Loucy (cell line): ENCODE results near the gene C9orf50.
"Not testable (repeated sequence)": the region's sequence is repeated elsewhere in the genome, so short reads cannot be mapped to it uniquely, and the experiment has no call there.

Experiments
- H2AFZ ChIP-seq: fragments of 200-600 bp; sonication (generic); 2 replicates; pipeline ENCODE4 v1.6.0; 2016; ENCODE audit warnings: antibody characterized with exemption, mild to moderate bottlenecking, low read length, moderate library complexity
- H3F3A ChIP-seq: fragments of 200-600 bp; 2 replicates; pipeline ENCODE4 v1.6.0; 2016; ENCODE audit warnings: antibody characterized with exemption, low read depth, mild to moderate bottlenecking
- H3K27me3 ChIP-seq: fragments of 200-600 bp; sonication (generic); 2 replicates; pipeline ENCODE4 v1.6.1; 2014; ENCODE audit warnings: low read length, mild to moderate bottlenecking; ENCODE audit not compliant: insufficient read depth, poor library complexity, severe bottlenecking
- H3K36me3 ChIP-seq: fragments of 200-600 bp; sonication (generic); 2 replicates; pipeline ENCODE4 v1.6.1; 2016; ENCODE audit warnings: low read length; ENCODE audit not compliant: insufficient read depth
- H3K4me1 ChIP-seq: fragments of 200-600 bp; sonication (generic); 2 replicates; pipeline ENCODE4 v1.5.1; 2014; ENCODE audit warnings: low read length, mild to moderate bottlenecking; ENCODE audit not compliant: insufficient read depth, poor library complexity, severe bottlenecking
- H3K4me2 ChIP-seq: fragments of 200-600 bp; sonication (generic); 2 replicates; pipeline ENCODE4 v1.6.0; 2014; ENCODE audit warnings: antibody characterized with exemption, low read length, low read depth, mild to moderate bottlenecking; ENCODE audit not compliant: poor library complexity, severe bottlenecking
- H3K4me3 ChIP-seq: fragments of 200-600 bp; sonication (generic); 2 replicates; pipeline ENCODE4 v1.5.1; 2014; ENCODE audit warnings: low read length, mild to moderate bottlenecking, mixed read lengths; ENCODE audit not compliant: poor library complexity, severe bottlenecking
- H3K79me2 ChIP-seq: fragments of 200-600 bp; sonication (generic); 2 replicates; pipeline ENCODE4 v1.6.1; 2014; ENCODE audit warnings: low read length; ENCODE audit not compliant: insufficient read depth
- H3K9ac ChIP-seq: fragments of 200-600 bp; sonication (generic); 2 replicates; pipeline ENCODE4 v1.6.0; 2014; ENCODE audit warnings: mild to moderate bottlenecking, low read depth, low read length, moderate library complexity; ENCODE audit not compliant: poor library complexity, severe bottlenecking
- H3K9me2 ChIP-seq: fragments of 200-600 bp; sonication (generic); replicated peaks from 2 replicates; pipeline ENCODE4 v1.6.1; 2016; ENCODE audit warnings: low read depth, low read length, mixed read lengths
- H3K9me3 ChIP-seq: fragments of 200-600 bp; sonication (generic); 2 replicates; pipeline ENCODE4 v1.6.1; 2014; ENCODE audit warnings: mild to moderate bottlenecking, antibody characterized with exemption, low read length, low read depth; ENCODE audit not compliant: insufficient read depth
- H4K20me1 ChIP-seq: fragments of 200-600 bp; sonication (generic); 2 replicates; pipeline ENCODE4 v1.6.0; 2014; ENCODE audit warnings: antibody characterized with exemption, low read length, mild to moderate bottlenecking; ENCODE audit not compliant: insufficient read depth, poor library complexity, severe bottlenecking
- CTCF ChIP-seq: fragments of 200-600 bp; sonication (generic); conservative IDR thresholded peaks from 2 replicates; pipeline ENCODE4 v1.5.1; 2014; ENCODE audit warnings: mild to moderate bottlenecking, antibody characterized with exemption, low read length
- EZH2phosphoT487 ChIP-seq: fragments of 200-600 bp; IDR thresholded peaks from 2 replicates; pipeline ENCODE4 v1.6.1; 2018; ENCODE audit warnings: antibody characterized with exemption, mild to moderate bottlenecking, moderate library complexity, borderline replicate concordance

The C9orf50 gene

DNA sequence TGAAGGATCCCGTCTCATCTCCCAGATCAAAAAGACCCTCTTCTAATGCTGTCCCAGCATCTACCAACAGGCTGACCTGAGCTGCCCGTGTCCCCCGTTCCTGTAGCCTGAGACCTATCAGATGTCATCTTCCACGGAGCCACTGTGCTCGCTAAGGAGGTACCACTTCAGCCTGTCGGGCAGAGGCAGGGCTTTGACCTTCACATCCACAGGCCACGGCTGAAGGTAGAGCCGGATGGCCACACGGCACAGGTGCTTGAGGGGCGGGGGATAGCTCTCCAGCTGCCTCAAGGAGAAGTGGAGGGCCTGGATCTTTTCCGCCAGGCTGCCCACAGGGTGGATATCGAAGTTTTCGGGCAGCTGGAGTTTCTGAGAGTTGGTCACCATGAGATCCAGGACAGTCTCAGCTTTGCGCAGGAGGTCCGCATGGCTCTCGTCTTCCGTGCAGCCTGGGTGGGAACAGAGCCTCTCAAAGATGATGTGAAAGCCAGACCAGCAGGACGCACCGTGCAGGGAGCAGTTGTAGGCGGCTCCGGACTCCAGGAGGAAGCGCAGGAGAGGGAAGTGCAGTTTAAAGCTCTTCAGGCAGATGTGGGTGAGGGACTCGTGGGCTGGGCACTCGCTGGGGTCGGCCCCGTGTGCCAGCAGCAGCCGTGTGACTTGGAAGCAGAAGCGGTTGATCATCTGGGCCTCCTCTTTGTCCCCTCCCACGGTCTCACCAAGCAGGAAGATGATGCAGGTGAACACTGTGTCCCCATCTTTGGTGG is 17.0 kb upstream of the C9orf50 start:
- H3K36me3 ChIP-seq, result peaks cover 13% of the 10 kb centered on the region; the same call in 1 of the 2 replicates

DNA sequence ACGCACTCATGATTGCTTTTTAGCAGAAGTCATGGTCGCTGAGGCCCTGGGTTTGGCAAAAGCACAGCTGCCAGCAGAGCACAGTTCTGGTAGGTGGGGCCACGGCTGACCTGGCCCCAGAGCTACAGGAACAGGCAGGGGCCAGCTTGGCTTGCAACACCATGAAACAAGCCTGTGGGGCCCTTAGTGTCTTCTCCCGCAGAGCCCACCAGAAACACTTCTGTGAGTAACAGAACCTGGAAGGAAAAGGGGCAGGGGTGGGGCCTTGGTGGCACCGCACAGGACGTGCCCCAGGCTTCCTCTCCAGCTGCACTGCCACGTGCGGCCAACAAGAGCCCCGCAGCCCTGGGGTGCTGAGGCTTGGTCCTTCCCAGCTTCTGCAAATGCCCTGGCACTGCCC is 16.2 kb upstream of the C9orf50 start:
- peaks cover 6% of the 10 kb centered on the region for H4K20me1 ChIP-seq
- no peaks in the 10 kb centered on the region for H3F3A ChIP-seq
- H3K79me2 ChIP-seq, result peaks cover 22% of the 10 kb centered on the region; the same call in 1 of the 2 replicates
- H3K4me3 ChIP-seq, result no peak overlapping the region
- H3K4me1 ChIP-seq, result no peaks in the 10 kb centered on the region
- no peaks in the 10 kb centered on the region for H3K9me2 ChIP-seq
- no peak overlapping the region for H3K4me2 ChIP-seq
- H2AFZ ChIP-seq, result no peak overlapping the region
- TF ChIP-seq CTCF (no peak), EZH2phosphoT487 (no peak)
- no peaks in the 10 kb centered on the region for H3K27me3 ChIP-seq
- H3K36me3 ChIP-seq, result peaks cover 13% of the 10 kb centered on the region; the same call in 1 of the 2 replicates
- no peaks in the 10 kb centered on the region for H3K9me3 ChIP-seq
- no peak overlapping the region for H3K9ac ChIP-seq

More for the DNA sequence above, 17.0 kb upstream of the C9orf50 start:
- peaks cover 6% of the 10 kb centered on the region for H4K20me1 ChIP-seq
- H3K79me2 ChIP-seq, result peaks cover 22% of the 10 kb centered on the region; the same call in 1 of the 2 replicates
- H3K27me3 ChIP-seq, result no peaks in the 10 kb centered on the region
- no peak overlapping the region for H2AFZ ChIP-seq
- TF ChIP-seq EZH2phosphoT487 (no peak), CTCF (no peak)
- H3K4me1 ChIP-seq, result no peaks in the 10 kb centered on the region
- H3K9me3 ChIP-seq, result no peaks in the 10 kb centered on the region
- H3K4me3 ChIP-seq, result no peak overlapping the region
- H3K4me2 ChIP-seq, result no peak overlapping the region
- no peaks in the 10 kb centered on the region for H3K9me2 ChIP-seq
- H3F3A ChIP-seq, result no peaks in the 10 kb centered on the region
- H3K9ac ChIP-seq, result no peak overlapping the region

- not testable (repeated sequence) for H3K4me2 ChIP-seq, H2AFZ ChIP-seq, H3K9me2 ChIP-seq, H3K4me1 ChIP-seq, H3K9me3 ChIP-seq, H3F3A ChIP-seq, H3K4me3 ChIP-seq, H3K9ac ChIP-seq, H3K27me3 ChIP-seq, H4K20me1 ChIP-seq
- Histone ChIP-seq H3K36me3 (peaks cover 13% of the 10 kb centered on the region; the same call in 1 of the 2 replicates), H3K79me2 (peaks cover 24% of the 10 kb centered on the region; the same call in 1 of the 2 replicates)
These were observed 15.4 kb upstream of the C9orf50 start for GRCh38 chr9:129636343-129636742.
